H1 (cell line): ENCODE results near the gene GSTM2. TPM values are rescaled to one million over a fixed set of nuclear protein-coding genes. Genes with fewer than 3 reads are reported as not detected.

Experiments
- EGR1 ChIP-seq: IDR thresholded peaks from 2 replicates; pipeline ENCODE4 v1.6.1; 2011; ENCODE audit warnings: low read depth, low read length, borderline replicate concordance
- EZH2 ChIP-seq: fragments of 200-600 bp; sonication (generic); IDR thresholded peaks from 2 replicates; pipeline ENCODE4 v1.7.1; 2012; ENCODE audit warnings: low read depth, mild to moderate bottlenecking, moderate library complexity, low read length, inconsistent platforms; ENCODE audit not compliant: severe bottlenecking
- JUND ChIP-seq: IDR thresholded peaks from 2 replicates; pipeline ENCODE4 v1.6.1; 2011; ENCODE audit warnings: mild to moderate bottlenecking, improper control_type of control experiment, low read length
- KDM4A ChIP-seq: IDR thresholded peaks from one replicate; pipeline ENCODE4 v1.7.1; 2012; ENCODE audit warnings: low read depth, mild to moderate bottlenecking, moderate library complexity, low read length, inconsistent platforms; ENCODE audit not compliant: severe bottlenecking
- NANOG ChIP-seq: IDR thresholded peaks from 2 replicates; pipeline ENCODE4 v1.6.1; 2011; ENCODE audit warnings: low read length, low read depth, mild to moderate bottlenecking, inconsistent platforms; ENCODE audit not compliant: insufficient read depth, poor library complexity, severe bottlenecking
- NRF1 ChIP-seq: IDR thresholded peaks from 2 replicates; pipeline ENCODE4 v1.6.1; 2011; ENCODE audit warnings: mild to moderate bottlenecking, low read depth, low read length, improper control_type of control experiment
- POU5F1 ChIP-seq: IDR thresholded peaks from 2 replicates; pipeline ENCODE4 v1.6.1; 2011; ENCODE audit warnings: low read depth, mild to moderate bottlenecking, low read length, moderate library complexity
- TAF1 ChIP-seq: IDR thresholded peaks from 2 replicates; pipeline ENCODE4 v1.6.1; 2011; ENCODE audit warnings: mild to moderate bottlenecking, low read depth, low read length
- USF2 ChIP-seq: IDR thresholded peaks from 2 replicates; pipeline ENCODE4 v1.6.1; 2011; ENCODE audit warnings: low read length, improper control_type of control experiment
- YY1 ChIP-seq: IDR thresholded peaks from 2 replicates; pipeline ENCODE4 v1.6.1; 2011; ENCODE audit warnings: low read depth, mild to moderate bottlenecking, low read length
- polyA plus RNA-seq, 7 experiments: library from polyadenylated mRNA; depleted of rRNA in 3 of 7; stranded (reverse) in 5 of 7; unstranded in 2 of 7; fragments of >200 nt in 5 of 7; fragments of 200-250 nt in 2 of 7; gene quantifications; 1 replicate in 5 of 7; 2 replicates in 1 of 7; 4 replicates in 1 of 7; pipeline versions ENCODE4 v1.2.1 to v1.2.3, GENCODE V29; 2011 to 2013; ENCODE audit warnings: missing spikeins in 2 of 7, mixed read lengths in 2 of 7
- total RNA-seq: library from RNA; stranded (reverse); fragmentation: NEBNext Ultra II Directional; extraction: Animal tissue kit (Norgen Biotek cat#: 25700); gene quantifications from 2 replicates; pipeline ENCODE4 v1.2.1, GENCODE V29; 2021

The GSTM2 gene
- total and polyA plus RNA-seq, 2 of the 8 experiments (the other 6 are each of a cell fraction or from before 2014, with no cell fraction given): 9.6 to 23.1 TPM

- TF ChIP-seq USF2 (no peak), KDM4A (no peak), NANOG (no peak), EGR1 (no peak), JUND (no peak), YY1 (no peak), POU5F1 (no peak), NRF1 (no peak), TAF1 (no peak), EZH2 (no peak)
Measured at GRCh38 chr1:109714661-109715372, 47.0 kb downstream of the GSTM2 start (continued).
